Sigmoid colon (tissue), 7 donors: ENCODE results near the gene DEFB114. TPM values are rescaled to one million over a fixed set of nuclear protein-coding genes. Genes with fewer than 3 reads are reported as not detected.

Experiments used
- DNase-seq: peaks from one replicate; pipeline ENCODE4 v3.0.0-alpha.2; 2019
- H3K27ac ChIP-seq, 4 donors: fragments of 200-600 bp; sonication (generic); one replicate each; pipeline ENCODE4 v1.5.1; 2016 to 2019; ENCODE audit warnings: mild to moderate bottlenecking in 1 of 4
- H3K27me3 ChIP-seq, 3 donors: fragments of 200-600 bp; sonication (generic); one replicate each; pipeline ENCODE4 v1.5.1; 2019; ENCODE audit warnings: mild to moderate bottlenecking in 1 of 3
- H3K36me3 ChIP-seq, 4 donors: fragments of 200-600 bp; sonication (generic); one replicate each; pipeline ENCODE4 v1.5.1; 2016 to 2019
- H3K4me1 ChIP-seq, 4 donors: fragments of 200-600 bp; sonication (generic); one replicate each; pipeline ENCODE4 v1.5.1; 2017 to 2019
- H3K4me3 ChIP-seq, 4 donors: fragments of 200-600 bp; sonication (generic); one replicate each; pipeline ENCODE4 v1.5.1; 2017 to 2019; ENCODE audit warnings: mild to moderate bottlenecking in 2 of 4, moderate library complexity in 1 of 4
- H3K9me3 ChIP-seq, 4 donors: fragments of 200-600 bp in 3 of 4; sonication (generic) in 3 of 4; one replicate each; pipeline versions ENCODE4 v1.5.1 to v1.6.1; 2013 to 2019
- CTCF ChIP-seq, 4 experiments: fragments of 450-650 bp in 3 of 4; fragments of 200-600 bp in 1 of 4; IDR thresholded peaks; one replicate each; pipeline ENCODE4 v1.5.1; 2016 to 2019; ENCODE audit warnings: antibody characterized with exemption in 4 of 4, mild to moderate bottlenecking in 3 of 4, moderate library complexity in 2 of 4
- EP300 ChIP-seq, 4 donors: sonication (generic); formaldehyde crosslinking; IDR thresholded peaks; one replicate each; pipeline ENCODE4 v1.6.1; 2017; ENCODE audit warnings: antibody characterized with exemption in 4 of 4
- POLR2A ChIP-seq, 2 donors: fragments of 450-650 bp; IDR thresholded peaks; one replicate each; pipeline ENCODE4 v1.6.1; 2016; ENCODE audit warnings: antibody characterized with exemption in 2 of 2, mild to moderate bottlenecking in 2 of 2, moderate library complexity in 2 of 2
- POLR2AphosphoS5 ChIP-seq, 4 donors: sonication (generic); formaldehyde crosslinking; IDR thresholded peaks; one replicate each; pipeline ENCODE4 v1.6.1; 2017; ENCODE audit warnings: antibody characterized with exemption in 4 of 4
- WGBS, 2 donors: extraction: QIAGEN DNeasy Blood & Tissue Kit; methylation state at CpG; one replicate each; pipeline ENCODE4 v1.1.7; 2013; 5-methylcytosine and 5-hydroxymethylcytosine counted together
- intact Hi-C: fragments of 100-400 bp; cut with DNase I; formaldehyde crosslinking; loops from one replicate; pipeline ENCODE4 v1.15.1; 2023
- polyA plus RNA-seq, 3 donors: library from polyadenylated mRNA; stranded (reverse); fragments of 200-250 nt; gene quantifications; one replicate each; pipeline ENCODE4 v1.2.3, GENCODE V29; 2013
- total RNA-seq, 4 donors: library from RNA; depleted of rRNA; stranded (reverse); fragments of >200 nt; gene quantifications; one replicate each; pipeline ENCODE4 v1.1.0, GENCODE V29; 2016
- donor health status: healthy with polysubstance abuse.
- donor health status: Bipolar disorder and iron deficiency.
- donor health status: healthy.

Gene DEFB114
- total and polyA plus RNA-seq, 7 donors: not detected

GRCh38 chr6:49935387-49935786, 28.6 kb downstream of the DEFB114 start:
- no peak overlapping the region for H3K27ac ChIP-seq
- no peak for DNase-seq
- H3K4me1 ChIP-seq: no peaks in the 10 kb centered on the region
- TF ChIP-seq POLR2A (IDR thresholded peaks at IDR 0.05): no peak
- TF ChIP-seq POLR2AphosphoS5 (IDR thresholded peaks at IDR 0.05): no peak
- no peak for TF ChIP-seq EP300 (IDR thresholded peaks at IDR 0.05)
- TF ChIP-seq CTCF (IDR thresholded peaks at IDR 0.05): no peak
- no peak overlapping the region for H3K4me3 ChIP-seq
- intact Hi-C loops: no loop called here
- no peaks in the 10 kb centered on the region for H3K27me3 ChIP-seq
- WGBS, 2 donors: 77 to 90% methylated on average over 3 of the region's 3 CpGs
- no peaks in the 10 kb centered on the region for H3K36me3 ChIP-seq
- H3K9me3 ChIP-seq: no peaks in the 10 kb centered on the region

- intact Hi-C loops: no loop called here
- no peak for DNase-seq
- 56 to 70% methylated on average over 1 of the region's 1 CpG for WGBS, 2 donors
- no peaks in the 10 kb centered on the region for H3K36me3 ChIP-seq
- H3K27ac ChIP-seq: no peak overlapping the region
- H3K9me3 ChIP-seq: no peaks in the 10 kb centered on the region
- no peak for TF ChIP-seq EP300 (IDR thresholded peaks at IDR 0.05)
- no peak for TF ChIP-seq POLR2A (IDR thresholded peaks at IDR 0.05)
- no peak for TF ChIP-seq CTCF (IDR thresholded peaks at IDR 0.05)
- no peak for TF ChIP-seq POLR2AphosphoS5 (IDR thresholded peaks at IDR 0.05)
- no peaks in the 10 kb centered on the region for H3K27me3 ChIP-seq
- no peaks in the 10 kb centered on the region for H3K4me1 ChIP-seq
- no peak overlapping the region for H3K4me3 ChIP-seq
Observed at GRCh38 chr6:49934770-49935169, 29.2 kb downstream of the DEFB114 start.

- no peaks in the 10 kb centered on the region for H3K27me3 ChIP-seq
- H3K4me1 ChIP-seq: no peaks in the 10 kb centered on the region
- WGBS, 2 donors: 91 to 93% methylated on average over 21 of the region's 21 CpGs
- H3K27ac ChIP-seq: no peak overlapping the region
- no peak for TF ChIP-seq POLR2AphosphoS5 (IDR thresholded peaks at IDR 0.05)
- TF ChIP-seq POLR2A (IDR thresholded peaks at IDR 0.05): no peak
- TF ChIP-seq CTCF (IDR thresholded peaks at IDR 0.05): no peak
- no peak for TF ChIP-seq EP300 (IDR thresholded peaks at IDR 0.05)
- DNase-seq: no peak
- no peaks in the 10 kb centered on the region for H3K36me3 ChIP-seq
- H3K4me3 ChIP-seq: no peak overlapping the region
- intact Hi-C loops: no loop called here
- no peaks in the 10 kb centered on the region for H3K9me3 ChIP-seq
Observed at GRCh38 chr6:49933526-49933925, 30.4 kb downstream of the DEFB114 start.

GRCh38 chr6:49929340-49929739, 34.6 kb downstream of the DEFB114 start:
- no peak overlapping the region for H3K4me3 ChIP-seq
- H3K9me3 ChIP-seq: no peaks in the 10 kb centered on the region
- no peak overlapping the region for H3K27ac ChIP-seq
- intact Hi-C loops: no loop called here
- DNase-seq: no peak
- H3K4me1 ChIP-seq: no peaks in the 10 kb centered on the region
- no peaks in the 10 kb centered on the region for H3K36me3 ChIP-seq
- TF ChIP-seq EP300 (IDR thresholded peaks at IDR 0.05) (no peak), POLR2AphosphoS5 (IDR thresholded peaks at IDR 0.05) (no peak), POLR2A (IDR thresholded peaks at IDR 0.05) (no peak), CTCF (IDR thresholded peaks at IDR 0.05) (no peak)
- no peaks in the 10 kb centered on the region for H3K27me3 ChIP-seq

- H3K4me3 ChIP-seq: no peak overlapping the region
- DNase-seq: no peak
- no peaks in the 10 kb centered on the region for H3K4me1 ChIP-seq
- WGBS, 2 donors: 52 to 63% methylated on average over 3 of the region's 3 CpGs
- H3K36me3 ChIP-seq: no peaks in the 10 kb centered on the region
- intact Hi-C loops: no loop called here
- no peaks in the 10 kb centered on the region for H3K27me3 ChIP-seq
- TF ChIP-seq CTCF (IDR thresholded peaks at IDR 0.05): no peak
- no peak for TF ChIP-seq POLR2AphosphoS5 (IDR thresholded peaks at IDR 0.05)
- TF ChIP-seq POLR2A (IDR thresholded peaks at IDR 0.05): no peak
- no peak for TF ChIP-seq EP300 (IDR thresholded peaks at IDR 0.05)
- no peaks in the 10 kb centered on the region for H3K9me3 ChIP-seq
- no peak overlapping the region for H3K27ac ChIP-seq
Observed at GRCh38 chr6:49923826-49924225, 40.1 kb downstream of the DEFB114 start.
